ENCODE data around the gene NUP205.

NUP205 gene

GRCh38 chr7:135537453-135537852 is 20.3 kb upstream of the NUP205 start:
- TF ChIP-seq CTCF (IDR thresholded peaks at IDR 0.05), result no peak

DNA sequence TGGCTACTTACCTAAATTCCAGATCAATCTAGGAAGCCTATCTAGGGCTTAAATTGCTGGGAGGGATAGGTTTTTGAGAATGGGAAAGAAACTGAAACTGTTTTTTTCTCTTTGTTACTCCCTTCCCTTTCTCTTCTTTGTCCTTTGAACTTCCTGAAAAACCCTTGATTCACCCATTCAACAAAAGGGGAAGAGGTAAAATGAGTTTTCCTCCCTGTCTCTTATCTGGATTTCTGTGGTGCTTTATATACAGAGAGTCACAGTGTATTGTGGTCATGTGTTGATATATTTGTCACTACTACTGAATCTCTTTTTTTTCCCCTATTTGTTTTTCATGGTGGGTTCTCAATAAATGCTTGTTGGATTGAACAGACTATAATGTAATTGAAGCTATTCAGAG is 19.8 kb upstream of the NUP205 start:
- Histone ChIP-seq H3K27ac (no peak overlapping the region), H3K36me3 (no peaks in the 10 kb centered on the region), H3K27me3 (no peaks in the 10 kb centered on the region), H3K9me3 (no peaks in the 10 kb centered on the region), H3K4me1 (no peaks in the 10 kb centered on the region), H3K4me3 (no peak overlapping the region)
- TF ChIP-seq CTCF (IDR thresholded peaks at IDR 0.05), result no peak
- no peak for DNase-seq
- intact Hi-C loops (cut with DNase I; ENCODE audit: low total_unique reads), result no loop called here

More at GRCh38 chr7:135537453-135537852, 20.3 kb upstream of the NUP205 start:
- Histone ChIP-seq H3K4me1 (no peaks in the 10 kb centered on the region), H3K27me3 (no peaks in the 10 kb centered on the region), H3K36me3 (no peaks in the 10 kb centered on the region), H3K27ac (no peak overlapping the region), H3K4me3 (no peak overlapping the region), H3K9me3 (no peaks in the 10 kb centered on the region)
- no peak for DNase-seq
- intact Hi-C loops (cut with DNase I; ENCODE audit: low total_unique reads), result no loop called here

GRCh38 chr7:135538376-135538775 is 19.3 kb upstream of the NUP205 start:
- Histone ChIP-seq H3K4me3 (no peak overlapping the region), H3K27me3 (no peaks in the 10 kb centered on the region), H3K9me3 (no peaks in the 10 kb centered on the region), H3K36me3 (no peaks in the 10 kb centered on the region), H3K4me1 (no peaks in the 10 kb centered on the region), H3K27ac (no peak overlapping the region)
- no peak for DNase-seq
- intact Hi-C loops (cut with DNase I; ENCODE audit: low total_unique reads), result no loop called here
- TF ChIP-seq CTCF (IDR thresholded peaks at IDR 0.05), result no peak

- DNase-seq, result no peak
- no peak overlapping the region for H3K27ac ChIP-seq
- no peak overlapping the region for H3K4me3 ChIP-seq
- H3K4me1 ChIP-seq, result no peaks in the 10 kb centered on the region
- H3K36me3 ChIP-seq, result no peaks in the 10 kb centered on the region
- H3K9me3 ChIP-seq, result no peaks in the 10 kb centered on the region
- intact Hi-C loops (cut with DNase I; ENCODE audit: low total_unique reads), result no loop called here
- TF ChIP-seq CTCF (IDR thresholded peaks at IDR 0.05), result no peak
- no peaks in the 10 kb centered on the region for H3K27me3 ChIP-seq
Observed at GRCh38 chr7:135539629-135540028, 18.1 kb upstream of the NUP205 start.

- intact Hi-C loops (cut with DNase I; ENCODE audit: low total_unique reads), result no loop called here
- no peak overlapping the region for H3K4me3 ChIP-seq
- no peak overlapping the region for H3K27ac ChIP-seq
- TF ChIP-seq CTCF (IDR thresholded peaks at IDR 0.05), result no peak
- H3K9me3 ChIP-seq, result no peaks in the 10 kb centered on the region
- no peaks in the 10 kb centered on the region for H3K36me3 ChIP-seq
- no peaks in the 10 kb centered on the region for H3K4me1 ChIP-seq
- no peaks in the 10 kb centered on the region for H3K27me3 ChIP-seq
- no peak for DNase-seq
Observed at GRCh38 chr7:135541029-135541428, 16.7 kb upstream of the NUP205 start.

DNA sequence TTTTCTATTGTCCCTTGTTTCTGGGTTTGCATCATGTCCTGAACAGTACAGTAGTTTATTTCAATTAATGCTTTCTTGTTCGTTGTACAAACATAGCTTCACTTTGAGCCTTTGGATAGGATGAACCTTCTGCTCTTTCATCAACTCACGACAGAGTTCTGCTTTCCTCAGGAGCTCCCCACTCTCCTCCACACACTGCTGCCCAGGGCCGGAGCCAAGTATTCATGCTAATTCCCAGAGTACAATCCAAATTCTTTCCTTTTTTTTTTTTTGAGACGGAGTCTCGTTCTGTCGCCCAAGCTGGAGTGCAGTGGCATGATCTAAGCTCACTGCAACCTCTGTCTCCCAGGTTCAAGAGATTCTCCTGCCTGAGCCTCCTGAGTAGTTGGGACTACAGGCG is 7.5 kb upstream of the NUP205 start:
- intact Hi-C loops (cut with DNase I; ENCODE audit: low total_unique reads), result no loop called here
- Histone ChIP-seq H3K27me3 (no peaks in the 10 kb centered on the region), H3K9me3 (no peaks in the 10 kb centered on the region), H3K27ac (no peak overlapping the region), H3K4me1 (no peaks in the 10 kb centered on the region), H3K4me3 (no peak overlapping the region), H3K36me3 (no peaks in the 10 kb centered on the region)
- no peak for DNase-seq
- TF ChIP-seq CTCF (IDR thresholded peaks at IDR 0.05), result no peak

Data from tibial artery (tissue), 4 donors.